ENCODE measurements around the gene SPTB.

The SPTB gene

DNA sequence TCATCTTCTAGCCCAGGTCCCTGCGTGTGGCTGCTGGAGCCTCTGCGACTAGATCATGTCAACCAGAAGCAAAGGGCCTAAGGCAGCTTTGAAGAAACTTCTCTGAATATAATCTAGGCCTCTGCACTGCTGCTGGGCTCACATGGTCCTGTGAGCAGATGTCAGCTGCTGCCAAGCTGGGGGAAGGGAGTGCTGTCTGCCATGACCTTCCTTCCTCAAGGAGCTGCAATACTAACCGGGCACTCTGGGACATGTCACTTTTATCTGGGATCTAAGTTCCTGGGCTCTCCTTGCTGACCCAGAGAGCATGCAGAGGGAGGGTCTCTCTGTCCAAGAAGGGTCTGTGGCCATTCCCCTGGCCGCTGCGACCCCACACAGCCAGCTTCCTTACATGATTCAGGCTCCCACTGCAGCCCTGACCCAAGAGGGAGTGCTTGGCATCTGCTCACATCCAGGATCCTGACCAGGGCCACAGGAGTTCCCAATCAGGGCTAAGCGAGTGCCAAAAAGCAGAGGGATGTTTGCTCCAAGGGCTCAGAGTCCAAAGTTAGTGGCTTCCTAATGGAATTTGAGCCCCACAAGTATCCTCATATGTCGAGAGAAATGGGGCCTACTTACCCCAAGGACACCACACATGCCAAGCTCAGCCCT lies 101.5 kb downstream of the SPTB start:
- Histone ChIP-seq H3K4me1 (ENCODE audit: control insufficient read depth in 1 of 2, insufficient read depth in 1 of 2, low read depth in 1 of 2, low read length in 1 of 2) (no peaks in the 10 kb centered on the region), H3K27me3 (no peaks in the 10 kb centered on the region)
- TF ChIP-seq, protein P1, sequence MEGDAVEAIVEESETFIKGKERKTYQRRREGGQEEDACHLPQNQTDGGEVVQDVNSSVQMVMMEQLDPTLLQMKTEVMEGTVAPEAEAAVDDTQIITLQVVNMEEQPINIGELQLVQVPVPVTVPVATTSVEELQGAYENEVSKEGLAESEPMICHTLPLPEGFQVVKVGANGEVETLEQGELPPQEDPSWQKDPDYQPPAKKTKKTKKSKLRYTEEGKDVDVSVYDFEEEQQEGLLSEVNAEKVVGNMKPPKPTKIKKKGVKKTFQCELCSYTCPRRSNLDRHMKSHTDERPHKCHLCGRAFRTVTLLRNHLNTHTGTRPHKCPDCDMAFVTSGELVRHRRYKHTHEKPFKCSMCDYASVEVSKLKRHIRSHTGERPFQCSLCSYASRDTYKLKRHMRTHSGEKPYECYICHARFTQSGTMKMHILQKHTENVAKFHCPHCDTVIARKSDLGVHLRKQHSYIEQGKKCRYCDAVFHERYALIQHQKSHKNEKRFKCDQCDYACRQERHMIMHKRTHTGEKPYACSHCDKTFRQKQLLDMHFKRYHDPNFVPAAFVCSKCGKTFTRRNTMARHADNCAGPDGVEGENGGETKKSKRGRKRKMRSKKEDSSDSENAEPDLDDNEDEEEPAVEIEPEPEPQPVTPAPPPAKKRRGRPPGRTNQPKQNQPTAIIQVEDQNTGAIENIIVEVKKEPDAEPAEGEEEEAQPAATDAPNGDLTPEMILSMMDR (IDR thresholded peaks at IDR 0.05) = no peak

DNA sequence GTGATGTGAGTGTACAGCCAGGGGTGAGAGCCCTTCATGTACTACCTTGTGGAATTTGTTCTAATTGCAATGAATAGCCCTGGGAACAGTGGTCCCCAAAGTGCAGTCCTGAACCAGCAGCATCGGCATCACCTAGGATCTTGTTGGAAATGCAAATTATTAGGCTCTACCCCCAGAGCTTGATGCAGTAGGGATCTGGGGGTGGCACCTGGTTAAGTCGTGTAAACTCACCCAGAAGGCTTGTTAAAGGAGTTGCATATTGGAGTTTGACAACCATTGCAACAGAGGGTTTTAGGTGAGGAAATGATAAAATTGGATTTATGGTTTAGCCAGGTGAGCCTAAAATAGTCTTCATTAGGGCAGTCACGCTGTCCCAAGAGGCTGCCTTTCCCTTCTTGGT lies 102.2 kb downstream of the SPTB start:
- H3K9me3 ChIP-seq = no peaks in the 10 kb centered on the region
- H3K4me3 ChIP-seq (ENCODE audit: low read depth in 1 of 2, low read length in 1 of 2) = no peak overlapping the region
- no peaks in the 10 kb centered on the region for H3K27me3 ChIP-seq
- H3K27ac ChIP-seq = no peak overlapping the region
- H3K4me1 ChIP-seq (ENCODE audit: control insufficient read depth in 1 of 2, insufficient read depth in 1 of 2, low read depth in 1 of 2, low read length in 1 of 2) = no peaks in the 10 kb centered on the region
- TF ChIP-seq, protein P1 (IDR thresholded peaks at IDR 0.05) = no peak
- H3K36me3 ChIP-seq = no peaks in the 10 kb centered on the region

More for the DNA sequence above, 101.5 kb downstream of the SPTB start:
- H3K36me3 ChIP-seq = no peaks in the 10 kb centered on the region
- H3K9me3 ChIP-seq = no peaks in the 10 kb centered on the region
- H3K27ac ChIP-seq = no peak overlapping the region
- no peak overlapping the region for H3K4me3 ChIP-seq (ENCODE audit: low read depth in 1 of 2, low read length in 1 of 2)

DNA sequence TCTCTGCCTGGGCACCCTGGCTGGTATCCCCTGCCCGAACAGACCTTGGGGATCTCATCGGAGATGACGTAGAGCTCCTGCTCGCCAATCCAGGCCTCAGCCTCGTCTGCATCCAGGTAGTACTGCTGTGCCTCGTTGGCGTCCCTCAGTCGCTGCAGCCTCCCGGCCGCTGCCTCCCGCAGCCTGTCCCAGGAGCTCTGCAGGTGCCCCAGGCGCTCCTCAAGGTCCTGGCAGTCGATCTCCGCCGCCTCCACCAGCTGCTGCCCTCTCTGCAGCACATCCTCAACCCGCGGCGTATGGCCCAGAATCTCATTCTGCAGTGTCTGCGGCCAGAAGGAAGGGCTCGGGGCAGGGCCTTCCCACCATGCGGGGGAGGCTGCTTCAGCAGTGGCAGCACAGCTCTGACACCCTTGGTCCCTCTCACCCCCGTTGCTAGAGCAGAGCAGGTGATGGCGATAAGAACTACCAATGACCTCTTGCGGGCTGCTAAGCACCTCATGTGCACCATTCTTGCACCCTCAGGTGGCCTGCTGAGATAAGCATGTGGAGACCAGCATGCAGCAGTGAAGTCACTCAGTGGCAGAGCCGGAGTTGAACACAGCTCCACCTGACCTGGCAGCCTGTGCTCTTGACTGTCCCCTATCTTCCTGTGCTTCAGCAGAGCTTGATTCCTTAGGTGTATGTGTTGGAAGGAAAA lies 104.5 kb downstream of the SPTB start:
- Histone ChIP-seq H3K36me3 (no peaks in the 10 kb centered on the region), H3K27ac (no peak overlapping the region), H3K4me3 (ENCODE audit: low read depth in 1 of 2, low read length in 1 of 2) (no peak overlapping the region), H3K4me1 (ENCODE audit: control insufficient read depth in 1 of 2, insufficient read depth in 1 of 2, low read depth in 1 of 2, low read length in 1 of 2) (no peaks in the 10 kb centered on the region), H3K9me3 (no peaks in the 10 kb centered on the region), H3K27me3 (no peaks in the 10 kb centered on the region)
- TF ChIP-seq, protein P1 (IDR thresholded peaks at IDR 0.05) = no peak

DNA sequence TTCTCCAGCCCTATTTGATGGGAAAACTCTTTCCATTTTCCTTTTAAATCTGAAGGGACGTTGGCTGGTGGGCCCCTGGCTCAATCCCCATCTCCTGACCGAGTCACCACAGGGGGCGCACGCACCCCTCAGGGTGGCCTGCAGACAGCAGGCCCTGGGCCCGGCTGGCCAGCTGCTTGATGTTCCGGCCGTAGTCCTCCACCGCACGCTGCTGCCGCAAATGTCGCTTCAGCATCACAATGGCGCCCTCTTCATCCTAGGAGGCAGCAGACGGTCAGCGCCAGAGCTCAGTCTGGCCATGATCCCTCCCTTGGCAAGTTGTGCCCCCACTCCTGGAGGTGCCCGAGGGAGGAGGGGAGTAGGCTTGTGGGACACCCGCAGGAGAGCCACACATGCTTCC lies 105.4 kb downstream of the SPTB start:
- no peaks in the 10 kb centered on the region for H3K27me3 ChIP-seq
- TF ChIP-seq, protein P1 (IDR thresholded peaks at IDR 0.05) = no peak
- no peak overlapping the region for H3K27ac ChIP-seq
- H3K4me1 ChIP-seq (ENCODE audit: control insufficient read depth in 1 of 2, insufficient read depth in 1 of 2, low read depth in 1 of 2, low read length in 1 of 2) = no peaks in the 10 kb centered on the region
- no peaks in the 10 kb centered on the region for H3K36me3 ChIP-seq
- H3K4me3 ChIP-seq (ENCODE audit: low read depth in 1 of 2, low read length in 1 of 2) = no peak overlapping the region
- H3K9me3 ChIP-seq = no peaks in the 10 kb centered on the region

DNA sequence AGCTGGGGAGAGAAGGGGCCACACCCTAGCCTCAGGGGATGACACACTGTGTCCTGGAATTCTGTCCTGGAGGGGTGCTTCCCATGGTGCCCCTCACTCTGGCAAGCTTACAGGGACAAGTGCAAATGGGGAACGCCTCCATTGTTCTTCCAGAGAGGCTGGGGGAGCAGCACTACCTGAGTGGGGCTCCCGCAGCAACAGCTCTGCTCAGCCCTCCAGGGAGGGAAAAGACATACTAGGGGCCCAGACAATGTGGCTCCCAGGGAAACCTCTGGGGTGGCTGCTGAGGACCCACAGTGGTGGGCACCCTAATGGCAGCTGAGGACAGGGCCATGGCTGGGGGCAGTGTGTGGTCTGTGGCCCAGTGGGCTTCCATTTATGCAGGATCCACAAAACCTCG lies 106.1 kb downstream of the SPTB start:
- no peaks in the 10 kb centered on the region for H3K36me3 ChIP-seq
- no peak overlapping the region for H3K27ac ChIP-seq
- no peaks in the 10 kb centered on the region for H3K4me1 ChIP-seq (ENCODE audit: control insufficient read depth in 1 of 2, insufficient read depth in 1 of 2, low read depth in 1 of 2, low read length in 1 of 2)
- H3K27me3 ChIP-seq = no peaks in the 10 kb centered on the region
- H3K9me3 ChIP-seq = no peaks in the 10 kb centered on the region
- no peak overlapping the region for H3K4me3 ChIP-seq (ENCODE audit: low read depth in 1 of 2, low read length in 1 of 2)
- TF ChIP-seq, protein P1 (IDR thresholded peaks at IDR 0.05) = no peak
